ENCODE data around the gene PAGE2B. TPM values are rescaled to one million over a fixed set of nuclear protein-coding genes. Genes with fewer than 3 reads are reported as not detected.

Gene PAGE2B
- total and polyA plus RNA-seq, 10 of the 15 experiments (the other 5 are each of a cell fraction or from before 2014, with no cell fraction given) = 0.22 to 0.65 (median 0.32) TPM; not detected in 7

GRCh38 chrX:55026840-55027239 lies 48.0 kb upstream of the PAGE2B start (continued):
- no peak for TF ChIP-seq ZNF687 (IDR thresholded peaks at IDR 0.05)
- no peak for TF ChIP-seq CHD4 (IDR thresholded peaks at IDR 0.05)
- no peak for TF ChIP-seq STAT3 (IDR thresholded peaks at IDR 0.05; ENCODE audit: low read depth, low read length)
- no peak for TF ChIP-seq MEF2B (IDR thresholded peaks at IDR 0.05; ENCODE audit: partially characterized antibody, poor library complexity, severe bottlenecking)

- no peaks in the 10 kb centered on the region for H3K36me3 ChIP-seq (ENCODE audit: control insufficient read depth in 2 of 2, insufficient read depth in 2 of 2, low read length in 1 of 2)
- no peaks in the 10 kb centered on the region for H3K9me3 ChIP-seq (replicated peaks; ENCODE audit: control insufficient read depth, insufficient read depth, low read length)
- TF ChIP-seq KAT2A (conservative IDR thresholded peaks at IDR 0.05; ENCODE audit: control insufficient read depth, low read depth, low read length) (no peak), ZNF622 (IDR thresholded peaks at IDR 0.05) (no peak), E2F4 (IDR thresholded peaks at IDR 0.05; ENCODE audit: low read depth, low read length) (no peak), SUPT20H (IDR thresholded peaks at IDR 0.05; ENCODE audit: borderline replicate concordance, control insufficient read depth, low read depth, low read length) (no peak), KDM1A (IDR thresholded peaks at IDR 0.05; ENCODE audit: borderline replicate concordance) (no peak), CHD2 (IDR thresholded peaks at IDR 0.05; ENCODE audit: borderline replicate concordance, low read depth, low read length) (no peak), HDGF (IDR thresholded peaks at IDR 0.05) (no peak), ZNF384 (IDR thresholded peaks at IDR 0.05; ENCODE audit: borderline replicate concordance, low read depth, low read length) (no peak), PRDM15 (CRISPR knock-in tag; IDR thresholded peaks at IDR 0.05) (no peak), SMAD1 (IDR thresholded peaks at IDR 0.05; ENCODE audit: low read depth, partially characterized antibody) (no peak)
- WGBS (ENCODE audit: insufficient coverage, insufficient replicate concordance, low lambda C conversion rate, missing lambda C conversion rate) = 4% methylated on average over 4 of the region's 4 CpGs
- H3K27me3 ChIP-seq (replicated peaks in 1 of 2; ENCODE audit: control insufficient read depth in 2 of 2, insufficient read depth in 2 of 2, low read length in 1 of 2) = no peaks in the 10 kb centered on the region
- ATAC-seq (no peak), DNase-seq (ENCODE audit: low read depth, low spot score) (no peak), FAIRE-seq (no peak)
- CTCF ChIA-PET = no interaction called here
- SMC1A ChIA-PET (ENCODE audit: uncharacterized antibody, unreplicated experiment) = no interaction called here
- no peaks in the 10 kb centered on the region for H4K20me1 ChIP-seq (ENCODE audit: control insufficient read depth, insufficient read depth)
- no peak overlapping the region for H3K27ac ChIP-seq (ENCODE audit: control insufficient read depth, insufficient read depth)
- in situ Hi-C loops (cut with MboI) (no loop called here), intact Hi-C loops (cut with micrococcal nuclease; ENCODE audit: unreplicated experiment) (no loop called here)
- no peak overlapping the region for H2AFZ ChIP-seq (ENCODE audit: control insufficient read depth, low read depth, low read length)
- no peak overlapping the region for H3K9ac ChIP-seq (ENCODE audit: control insufficient read depth, insufficient read depth, low read length)
- no peaks in the 10 kb centered on the region for H3K4me1 ChIP-seq (ENCODE audit: control insufficient read depth, insufficient read depth, low read length)
- no peaks in the 10 kb centered on the region for H3K79me2 ChIP-seq (ENCODE audit: control insufficient read depth, insufficient read depth, low read length)
- H3K4me2 ChIP-seq (ENCODE audit: control insufficient read depth, insufficient read depth) = no peak overlapping the region
- H3K4me3 ChIP-seq = no peak overlapping the region
- POLR2A ChIA-PET = no interaction called here
- RAD21 ChIA-PET (ENCODE audit: unreplicated experiment) = no interaction called here
- BruUV-seq (replicated peaks) = no TSS peak
Observed at GRCh38 chrX:55028040-55028439, 46.8 kb upstream of the PAGE2B start.

Measured in GM12878 (cell line).